Gastrocnemius medialis (tissue), 4 donors: ENCODE results near the gene STK38L. TPM values are rescaled to one million over a fixed set of nuclear protein-coding genes. Genes with fewer than 3 reads are reported as not detected.

Source experiments
- ATAC-seq, 2 donors: fragments of 150-250 bp; one replicate each; pipeline ENCODE4 v1.9.1; 2016
- DNase-seq, 2 donors: peaks; one replicate each; pipeline ENCODE4 v3.0.0-alpha.2; 2019
- H3K27ac ChIP-seq, 4 donors: fragments of 200-600 bp; sonication (generic); 1 replicate in 1 of 4; 2 replicates in 3 of 4; pipeline ENCODE4 v1.5.1; 2016 to 2018; ENCODE audit warnings: mild to moderate bottlenecking in 2 of 4, moderate library complexity in 1 of 4
- H3K27me3 ChIP-seq, 3 donors: fragments of 200-600 bp; sonication (generic) in 2 of 3; 1 replicate in 1 of 3; 2 replicates in 2 of 3; pipeline versions ENCODE4 v1.5.1 to v1.6.0; 2016 to 2019; ENCODE audit warnings: mild to moderate bottlenecking in 1 of 3, moderate library complexity in 1 of 3
- H3K36me3 ChIP-seq, 2 donors: fragments of 200-600 bp; sonication (generic) in 1 of 2; one replicate each; pipeline ENCODE4 v1.5.1; 2017 to 2018
- H3K4me1 ChIP-seq, 2 donors: fragments of 200-600 bp; sonication (generic) in 1 of 2; one replicate each; pipeline ENCODE4 v1.5.1; 2016 to 2017; ENCODE audit warnings: mild to moderate bottlenecking in 2 of 2
- H3K4me3 ChIP-seq, 4 donors: fragments of 200-600 bp; sonication (generic) in 3 of 4; 1 replicate in 1 of 4; 2 replicates in 3 of 4; pipeline ENCODE4 v1.5.1; 2016 to 2019; ENCODE audit warnings: mild to moderate bottlenecking in 2 of 4
- H3K9me3 ChIP-seq, 3 donors: fragments of 200-600 bp; sonication (generic) in 2 of 3; 1 replicate in 1 of 3; 2 replicates in 2 of 3; pipeline ENCODE4 v1.5.1; 2016 to 2019
- CTCF ChIP-seq, 5 experiments: fragments of 450-650 bp in 3 of 5; fragments of 200-600 bp in 2 of 5; sonication (generic) in 2 of 5; IDR thresholded peaks in 4 of 5; conservative IDR thresholded peaks in 1 of 5; 1 replicate in 4 of 5; 2 replicates in 1 of 5; pipeline ENCODE4 v1.5.1; 2016 to 2019; ENCODE audit warnings: antibody characterized with exemption in 5 of 5, mild to moderate bottlenecking in 3 of 5, moderate library complexity in 3 of 5
- POLR2A ChIP-seq, 2 donors: fragments of 450-650 bp; IDR thresholded peaks; one replicate each; pipeline ENCODE4 v1.6.1; 2017; ENCODE audit warnings: antibody characterized with exemption in 2 of 2, mild to moderate bottlenecking in 2 of 2, moderate library complexity in 2 of 2
- in situ Hi-C, 4 donors: fragments of 200-750 bp; cut with MboI; loops; one replicate each; pipeline versions ENCODE4 v1.15.0 to v1.8.0; 2017; ENCODE audit warnings: low sequenced_read_pairs in 4 of 4
- intact Hi-C: fragments of 100-400 bp; cut with DNase I; formaldehyde crosslinking; loops from one replicate; pipeline ENCODE4 v1.15.1; 2023; ENCODE audit warnings: low total_unique reads
- total RNA-seq, 4 donors: library from RNA; depleted of rRNA; stranded (reverse); fragments of >200 nt; gene quantifications; one replicate each; pipeline versions ENCODE4 v1.1.0 to v1.2.3, GENCODE V29; 2016

STK38L gene
- total RNA-seq, 4 donors from 2014 or later: 12.9 to 20.0 (median 13.5) TPM

- H3K9me3 ChIP-seq: no peaks in the 10 kb centered on the region
- no peaks in the 10 kb centered on the region for H3K4me1 ChIP-seq
- ATAC-seq (no peak), DNase-seq (no peak)
- in situ Hi-C loops: loop anchor here in 2 of 4 donors (25.0 kb wide), 2 partner anchors 269 to 294 kb away; partner anchors contain the start of genes MED21 (in 1 of the 2) and TM7SF3 (in 1 of the 2)
- peak overlapping the region in 1 of 4 donors; percentile 18 for H3K27ac ChIP-seq
- TF ChIP-seq POLR2A (IDR thresholded peaks at IDR 0.05): no peak
- peak in 3 of 5 experiments; percentile 39 to 72 (median 64) for TF ChIP-seq CTCF (IDR thresholded peaks at IDR 0.05 in 4 of 5, conservative IDR thresholded peaks at IDR 0.05 in 1 of 5)
- H3K27me3 ChIP-seq: no peaks in the 10 kb centered on the region
- H3K4me3 ChIP-seq: no peak overlapping the region
- peaks cover 4 to 20% of the 10 kb centered on the region in 2 donors for H3K36me3 ChIP-seq
- intact Hi-C loops: loop anchor here (2.0 kb wide), 1 partner anchor 291 kb away; the partner anchor contains the start of gene TM7SF3
Observed at GRCh38 chr12:27305673-27306456, 61.8 kb downstream of the STK38L start.

DNA sequence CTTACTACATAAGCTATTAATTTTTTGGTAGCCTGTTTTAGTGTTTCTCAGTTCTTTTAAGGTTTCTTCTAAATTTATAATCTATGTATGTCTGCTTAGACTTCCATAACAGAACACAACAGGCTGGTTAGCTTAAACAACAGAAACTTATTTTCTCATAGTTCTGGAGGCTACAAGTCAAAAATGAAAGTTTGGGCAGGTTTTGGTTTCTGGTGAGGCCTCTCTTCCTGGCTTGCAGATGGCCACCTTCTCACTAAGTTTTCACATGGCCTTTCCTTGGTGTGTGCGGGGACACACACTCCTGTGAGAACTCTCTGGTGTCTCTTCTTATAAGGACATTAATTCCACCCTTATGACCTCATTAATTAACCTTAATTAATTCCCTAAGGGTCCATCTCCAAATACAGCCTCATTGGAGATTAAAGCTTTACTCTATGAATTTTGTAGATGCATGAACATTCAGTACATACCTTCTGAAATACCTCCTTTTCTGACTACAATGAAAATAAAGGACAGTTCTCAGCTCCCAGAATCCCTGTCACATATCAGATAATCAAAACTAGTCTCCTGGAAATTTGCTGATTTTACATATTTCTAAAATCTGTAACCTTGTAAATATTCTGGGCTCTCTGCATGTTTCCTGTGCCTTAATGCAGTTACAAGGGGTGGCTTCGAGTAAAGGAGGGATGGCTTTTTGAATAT lies 65.4 kb downstream of the STK38L start:
- no peak for TF ChIP-seq POLR2A (IDR thresholded peaks at IDR 0.05)
- intact Hi-C loops: no loop called here
- no peak for ATAC-seq
- Histone ChIP-seq H3K36me3 (peaks cover 4 to 33% of the 10 kb centered on the region in 2 donors), H3K4me3 (no peak overlapping the region), H3K27me3 (no peaks in the 10 kb centered on the region), H3K9me3 (no peaks in the 10 kb centered on the region), H3K4me1 (no peaks in the 10 kb centered on the region), H3K27ac (no peak overlapping the region)
- DNase-seq: no peak
- in situ Hi-C loops: loop anchor here in 2 of 4 donors (25.0 kb wide), 2 partner anchors 272 to 297 kb away; partner anchors contain the start of genes MED21 (in 1 of the 2) and TM7SF3 (in 1 of the 2)

DNA sequence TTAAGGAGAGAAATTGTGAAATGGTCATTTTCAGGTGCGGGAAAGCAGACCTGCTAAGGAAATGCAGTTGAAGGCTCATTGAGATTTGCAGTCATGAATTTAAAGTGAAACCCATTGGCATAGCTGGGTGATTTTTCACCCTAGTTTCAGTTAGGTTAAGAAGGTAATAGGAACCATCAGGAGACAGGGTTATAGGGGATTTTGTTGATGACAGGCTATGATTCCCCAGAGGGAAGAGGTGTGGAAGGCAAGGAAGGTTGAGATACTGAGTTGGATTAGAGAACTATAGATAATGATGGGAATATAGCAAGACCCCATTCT lies 65.9 kb downstream of the STK38L start:
- H3K4me1 ChIP-seq: no peaks in the 10 kb centered on the region
- H3K27ac ChIP-seq: no peak overlapping the region
- no peaks in the 10 kb centered on the region for H3K9me3 ChIP-seq
- peaks cover 4 to 37% of the 10 kb centered on the region in 2 donors for H3K36me3 ChIP-seq
- no peak for DNase-seq
- TF ChIP-seq CTCF (IDR thresholded peaks at IDR 0.05 in 4 of 5, conservative IDR thresholded peaks at IDR 0.05 in 1 of 5): no peak
- TF ChIP-seq POLR2A (IDR thresholded peaks at IDR 0.05): no peak
- intact Hi-C loops (no loop called here), in situ Hi-C loops (loop anchor here in 3 of 4 donors (10.0 to 25.0 kb wide), 3 partner anchors 273 to 298 kb away; partner anchors contain the start of genes MED21 (in 2 of the 3) and TM7SF3 (in 1 of the 3))
- H3K27me3 ChIP-seq: no peaks in the 10 kb centered on the region
- ATAC-seq: no peak
- H3K4me3 ChIP-seq: no peak overlapping the region

DNA sequence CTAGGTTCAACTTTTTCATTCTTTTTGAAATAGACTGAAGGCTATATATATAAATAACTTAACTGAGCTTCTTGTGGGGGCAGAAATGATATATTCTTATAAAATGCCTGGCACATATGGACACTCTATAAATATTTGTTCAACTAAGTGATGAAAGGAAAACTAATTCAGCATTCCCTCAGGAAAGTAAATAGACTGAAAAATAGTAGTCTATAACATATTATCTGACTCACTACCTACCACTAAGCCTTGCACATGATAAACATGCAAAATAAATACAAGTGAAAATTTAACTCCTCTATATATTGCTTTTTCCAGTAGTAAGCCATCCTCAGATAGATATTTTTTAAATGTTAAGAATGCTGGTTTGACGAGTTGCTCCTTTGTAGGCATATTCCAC lies 72.9 kb downstream of the STK38L start:
- in situ Hi-C loops (loop anchor here in 3 of 4 donors (10.0 to 25.0 kb wide), 3 partner anchors 280 to 305 kb away; partner anchors contain the start of genes MED21 (in 2 of the 3) and TM7SF3 (in 1 of the 3)), intact Hi-C loops (no loop called here)
- DNase-seq: no peak
- H3K36me3 ChIP-seq: peaks cover 0 to 69% of the 10 kb centered on the region in 2 donors
- no peak for ATAC-seq
- no peak overlapping the region for H3K27ac ChIP-seq
- H3K27me3 ChIP-seq: no peaks in the 10 kb centered on the region
- TF ChIP-seq CTCF (IDR thresholded peaks at IDR 0.05 in 4 of 5, conservative IDR thresholded peaks at IDR 0.05 in 1 of 5): no peak
- TF ChIP-seq POLR2A (IDR thresholded peaks at IDR 0.05): no peak
- no peaks in the 10 kb centered on the region for H3K9me3 ChIP-seq
- no peaks in the 10 kb centered on the region for H3K4me1 ChIP-seq
- no peak overlapping the region for H3K4me3 ChIP-seq

DNA sequence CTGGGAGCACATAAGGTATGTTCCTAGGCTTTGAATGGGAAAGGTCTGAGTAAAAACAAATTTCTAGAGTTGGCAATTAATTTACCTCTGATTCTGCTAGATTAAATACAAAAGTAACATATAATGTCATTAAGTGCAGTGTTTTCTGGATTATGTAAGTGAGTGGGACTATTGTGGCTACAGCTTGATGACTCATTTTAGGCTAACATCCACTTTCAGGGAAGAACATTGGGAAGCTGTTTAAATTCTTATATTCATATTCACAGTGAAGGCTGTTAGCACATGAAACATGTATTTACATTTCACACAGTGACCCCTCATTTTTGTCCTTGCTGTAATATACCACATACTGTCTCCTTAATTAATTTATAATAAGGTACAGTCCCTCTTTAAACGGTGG lies 75.3 kb downstream of the STK38L start:
- Histone ChIP-seq H3K4me3 (no peak overlapping the region), H3K9me3 (no peaks in the 10 kb centered on the region), H3K27me3 (no peaks in the 10 kb centered on the region), H3K4me1 (no peaks in the 10 kb centered on the region), H3K27ac (no peak overlapping the region), H3K36me3 (peaks cover 0 to 76% of the 10 kb centered on the region in 2 donors)
- in situ Hi-C loops: loop anchor here in 3 of 4 donors (10.0 to 25.0 kb wide), 3 partner anchors 282 to 307 kb away; partner anchors contain the start of genes MED21 (in 2 of the 3) and TM7SF3 (in 1 of the 3)
- TF ChIP-seq CTCF (IDR thresholded peaks at IDR 0.05 in 4 of 5, conservative IDR thresholded peaks at IDR 0.05 in 1 of 5) (no peak), POLR2A (IDR thresholded peaks at IDR 0.05) (no peak)
- DNase-seq (no peak), ATAC-seq (no peak)
- intact Hi-C loops: no loop called here
